Spleen (tissue), 11 donors: Measurements from ENCODE around the gene MCEMP1. TPM values are rescaled to one million over a fixed set of nuclear protein-coding genes. Genes with fewer than 3 reads are reported as not detected.

Experiments used
- DNase-seq: peaks from one replicate; pipeline ENCODE4 v3.0.0-alpha.2; 2020
- H3K27ac ChIP-seq, 8 donors: fragments of 200-600 bp; sonication (generic) in 7 of 8; 1 replicate in 4 of 8; 2 replicates in 4 of 8; pipeline versions ENCODE4 v1.5.0 to v1.8.0; 2016 to 2021; ENCODE audit warnings: inconsistent platforms in 4 of 8, mild to moderate bottlenecking in 4 of 8, moderate library complexity in 1 of 8
- H3K27me3 ChIP-seq, 7 donors: fragments of 200-600 bp; sonication (generic) in 6 of 7; replicated peaks in 1 of 7; 1 replicate in 4 of 7; 2 replicates in 3 of 7; pipeline versions ENCODE4 v1.5.0 to v1.8.0; 2016 to 2021; ENCODE audit warnings: inconsistent platforms in 3 of 7, mild to moderate bottlenecking in 1 of 7
- H3K36me3 ChIP-seq, 6 donors: fragments of 200-600 bp; sonication (generic) in 5 of 6; 1 replicate in 4 of 6; 2 replicates in 2 of 6; pipeline versions ENCODE4 v1.5.0 to v1.8.0; 2016 to 2021; ENCODE audit warnings: inconsistent platforms in 2 of 6
- H3K4me1 ChIP-seq, 6 donors: fragments of 200-600 bp; sonication (generic) in 5 of 6; 1 replicate in 3 of 6; 2 replicates in 3 of 6; pipeline versions ENCODE4 v1.5.0 to v1.8.0; 2016 to 2021; ENCODE audit warnings: inconsistent platforms in 3 of 6
- H3K4me3 ChIP-seq, 8 donors: fragments of 200-600 bp; sonication (generic) in 7 of 8; 1 replicate in 4 of 8; 2 replicates in 4 of 8; pipeline versions ENCODE4 v1.5.0 to v1.8.0; 2016 to 2021; ENCODE audit warnings: inconsistent platforms in 4 of 8, mild to moderate bottlenecking in 4 of 8, moderate library complexity in 2 of 8
- H3K9me3 ChIP-seq, 8 donors: fragments of 200-600 bp; sonication (generic) in 7 of 8; 1 replicate in 4 of 8; 2 replicates in 4 of 8; pipeline versions ENCODE4 v1.5.0 to v1.8.0; 2016 to 2021; ENCODE audit warnings: inconsistent platforms in 4 of 8
- POLR2A ChIP-seq, 3 donors: fragments of 450-650 bp; IDR thresholded peaks; one replicate each; pipeline ENCODE4 v1.5.1; 2017; ENCODE audit warnings: antibody characterized with exemption in 3 of 3, mild to moderate bottlenecking in 1 of 3
- POLR2AphosphoS5 ChIP-seq, 3 donors: sonication (generic); formaldehyde crosslinking; IDR thresholded peaks; one replicate each; pipeline ENCODE4 v1.5.1; 2017; ENCODE audit warnings: antibody characterized with exemption in 3 of 3
- WGBS, 5 donors: extraction: QIAGEN DNeasy Blood & Tissue Kit in 3 of 5; methylation state at CpG; one replicate each; pipeline versions ENCODE4 v1.1.5 to v1.1.7; 2013 to 2018; 5-methylcytosine and 5-hydroxymethylcytosine counted together
- intact Hi-C: fragments of 100-400 bp; cut with DNase I; formaldehyde crosslinking; loops from one replicate; pipeline ENCODE4 v1.15.0; 2023; ENCODE audit warnings: low total_unique reads
- polyA plus RNA-seq, 3 donors: library from polyadenylated mRNA; stranded (reverse); fragments of 200-250 nt; gene quantifications; one replicate each; pipeline ENCODE4 v1.2.1, GENCODE V29; 2013
- total RNA-seq, 7 donors: library from RNA; depleted of rRNA in 3 of 7; stranded (reverse); fragments of >200 nt in 3 of 7; fragmentation: NEBNext Ultra II Directional in 4 of 7; extraction: Animal tissue kit (Norgen Biotek cat#: 25700) in 4 of 7; gene quantifications; one replicate each; pipeline versions ENCODE4 v1.1.0 to v1.2.1, GENCODE V29; 2016 to 2021
- TF ChIP-seq, protein P1 (sequence below), 11 experiments: fragments of 200-600 bp in 7 of 11; fragments of 450-650 bp in 4 of 11; sonication (generic) in 4 of 11; IDR thresholded peaks in 8 of 11; conservative IDR thresholded peaks in 3 of 11; 1 replicate in 7 of 11; 2 replicates in 4 of 11; pipeline versions ENCODE4 v1.4.0 to v1.8.0; 2016 to 2021; ENCODE audit warnings: antibody characterized with exemption in 11 of 11, inconsistent platforms in 4 of 11, mild to moderate bottlenecking in 1 of 11
- donor health status: healthy with polysubstance abuse.
- donor health status: DM: no; HTN: no; CAD: no; lungs with moderate emphysema.
- donor health status: DM: no; HTN: no; CAD: no.
- donor health status: Bipolar disorder and iron deficiency.
- donor health status: healthy.
- donor health status: DM: no; HTN: no; CAD: no.
- donor health status: DM: yes; HTN: yes; CAD: no.

The MCEMP1 gene
- total and polyA plus RNA-seq, 10 donors, result 3.9 to 95.6 (median 24.1) TPM

DNA sequence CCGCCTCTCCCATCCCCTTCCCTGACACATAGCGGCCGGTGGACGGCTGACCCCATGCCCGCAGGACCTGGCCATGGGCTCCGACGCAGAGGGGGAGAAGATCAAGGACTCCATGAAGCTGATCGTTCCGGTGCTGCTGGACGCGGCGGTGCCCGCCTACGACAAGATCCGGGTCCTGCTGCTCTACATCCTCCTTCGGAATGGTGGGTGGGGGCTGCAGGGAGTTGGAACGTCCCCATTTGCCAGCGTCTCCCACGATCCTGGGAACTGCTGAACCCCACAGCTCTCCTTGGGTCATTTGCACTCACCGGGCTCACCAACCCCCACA, 32.4 kb upstream of the MCEMP1 start:
- Histone ChIP-seq H3K4me3 (no peak overlapping the region), H3K9me3 (no peaks in the 10 kb centered on the region), H3K27me3 (no peaks in the 10 kb centered on the region), H3K4me1 (peaks cover 0 to 47% (median 5%) of the 10 kb centered on the region in 6 donors), H3K36me3 (peaks cover 0 to 80% (median 38%) of the 10 kb centered on the region in 6 donors), H3K27ac (peak overlapping the region in 4 of 8 donors; percentile 74 to 84 (median 79))
- intact Hi-C loops, result no loop called here
- 92 to 97% (median 94%) methylated on average over 20 of the region's 20 CpGs for WGBS, 5 donors
- DNase-seq, result no peak
- TF ChIP-seq POLR2AphosphoS5 (IDR thresholded peaks at IDR 0.05) (peak in 2 of 3 donors; percentile 13 to 16), POLR2A (IDR thresholded peaks at IDR 0.05) (no peak)
- TF ChIP-seq, protein P1, sequence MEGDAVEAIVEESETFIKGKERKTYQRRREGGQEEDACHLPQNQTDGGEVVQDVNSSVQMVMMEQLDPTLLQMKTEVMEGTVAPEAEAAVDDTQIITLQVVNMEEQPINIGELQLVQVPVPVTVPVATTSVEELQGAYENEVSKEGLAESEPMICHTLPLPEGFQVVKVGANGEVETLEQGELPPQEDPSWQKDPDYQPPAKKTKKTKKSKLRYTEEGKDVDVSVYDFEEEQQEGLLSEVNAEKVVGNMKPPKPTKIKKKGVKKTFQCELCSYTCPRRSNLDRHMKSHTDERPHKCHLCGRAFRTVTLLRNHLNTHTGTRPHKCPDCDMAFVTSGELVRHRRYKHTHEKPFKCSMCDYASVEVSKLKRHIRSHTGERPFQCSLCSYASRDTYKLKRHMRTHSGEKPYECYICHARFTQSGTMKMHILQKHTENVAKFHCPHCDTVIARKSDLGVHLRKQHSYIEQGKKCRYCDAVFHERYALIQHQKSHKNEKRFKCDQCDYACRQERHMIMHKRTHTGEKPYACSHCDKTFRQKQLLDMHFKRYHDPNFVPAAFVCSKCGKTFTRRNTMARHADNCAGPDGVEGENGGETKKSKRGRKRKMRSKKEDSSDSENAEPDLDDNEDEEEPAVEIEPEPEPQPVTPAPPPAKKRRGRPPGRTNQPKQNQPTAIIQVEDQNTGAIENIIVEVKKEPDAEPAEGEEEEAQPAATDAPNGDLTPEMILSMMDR (IDR thresholded peaks at IDR 0.05 in 8 of 11, conservative IDR thresholded peaks at IDR 0.05 in 3 of 11), result no peak

- peaks cover 0 to 73% (median 38%) of the 10 kb centered on the region in 6 donors for H3K36me3 ChIP-seq
- TF ChIP-seq POLR2A (IDR thresholded peaks at IDR 0.05) (no peak), POLR2AphosphoS5 (IDR thresholded peaks at IDR 0.05) (peak in 2 of 3 donors; percentile 38 to 78)
- TF ChIP-seq, protein P1 (IDR thresholded peaks at IDR 0.05 in 8 of 11, conservative IDR thresholded peaks at IDR 0.05 in 3 of 11), result no peak
- peak overlapping the region in 5 of 8 donors; percentile 25 to 84 (median 79) for H3K27ac ChIP-seq
- peaks cover 0 to 40% (median 4%) of the 10 kb centered on the region in 6 donors for H3K4me1 ChIP-seq
- WGBS, 5 donors, result 62 to 88% (median 85%) methylated on average over 13 to 14 of the region's 14 CpGs
- H3K9me3 ChIP-seq, result no peaks in the 10 kb centered on the region
- peaks cover 0 to under 1% (median 0%) of the 10 kb centered on the region in 7 donors for H3K27me3 ChIP-seq
- no peak for DNase-seq
- peak overlapping the region in 2 of 8 donors; percentile 7 to 8 for H3K4me3 ChIP-seq
- intact Hi-C loops, result no loop called here
These were observed 31.7 kb upstream of the MCEMP1 start for GRCh38 chr19:7645163-7645562.

- peaks cover 0 to 34% (median 4%) of the 10 kb centered on the region in 6 donors for H3K4me1 ChIP-seq
- 49 to 75% (median 68%) methylated on average over 17 to 20 of the region's 20 CpGs for WGBS, 5 donors
- DNase-seq, result no peak
- peaks cover 0 to 5% (median 0%) of the 10 kb centered on the region in 7 donors for H3K27me3 ChIP-seq
- TF ChIP-seq, protein P1 (IDR thresholded peaks at IDR 0.05 in 8 of 11, conservative IDR thresholded peaks at IDR 0.05 in 3 of 11), result no peak
- TF ChIP-seq POLR2A (IDR thresholded peaks at IDR 0.05) (no peak), POLR2AphosphoS5 (IDR thresholded peaks at IDR 0.05) (peak; percentile 10 to 71 (median 36))
- intact Hi-C loops, result no loop called here
- peaks cover 0 to 66% (median 38%) of the 10 kb centered on the region in 6 donors for H3K36me3 ChIP-seq
- H3K9me3 ChIP-seq, result no peaks in the 10 kb centered on the region
- H3K27ac ChIP-seq, result peak overlapping the region in 6 of 8 donors; percentile 15 to 84 (median 76)
- H3K4me3 ChIP-seq, result peak overlapping the region in 3 of 8 donors; percentile 7 to 12 (median 8)
These were observed 31.0 kb upstream of the MCEMP1 start for GRCh38 chr19:7645656-7646425.

GRCh38 chr19:7646426-7646700, 30.5 kb upstream of the MCEMP1 start:
- Histone ChIP-seq H3K27ac (peak overlapping the region in 4 of 8 donors; percentile 74 to 84 (median 79)), H3K36me3 (peaks cover 0 to 61% (median 38%) of the 10 kb centered on the region in 6 donors), H3K9me3 (no peaks in the 10 kb centered on the region), H3K27me3 (peaks cover 0 to 10% (median 0%) of the 10 kb centered on the region in 7 donors), H3K4me3 (peak overlapping the region in 3 of 8 donors; percentile 7 to 12 (median 8)), H3K4me1 (peaks cover 0 to 35% (median 4%) of the 10 kb centered on the region in 6 donors)
- DNase-seq, result no peak
- TF ChIP-seq POLR2A (IDR thresholded peaks at IDR 0.05), result no peak
- peak in 1 of 3 donors; percentile 65 for TF ChIP-seq POLR2AphosphoS5 (IDR thresholded peaks at IDR 0.05)
- 70 to 90% (median 86%) methylated on average over 2 to 8 of the region's 8 CpGs for WGBS, 5 donors
- intact Hi-C loops, result no loop called here
